Urinary bladder (tissue), 4 donors: ENCODE results near the gene ATP2A3. TPM values are rescaled to one million over a fixed set of nuclear protein-coding genes. Genes with fewer than 3 reads are reported as not detected.

ENCODE experiments used
- DNase-seq: peaks from one replicate; pipeline ENCODE4 v3.0.0-alpha.2; 2015; ENCODE audit errors: extremely low spot score
- H3K27ac ChIP-seq: one replicate; pipeline ENCODE4 v1.5.1; 2013; ENCODE audit warnings: low read depth, mild to moderate bottlenecking, moderate library complexity
- H3K36me3 ChIP-seq: one replicate; pipeline ENCODE4 v1.6.1; 2013; ENCODE audit warnings: mild to moderate bottlenecking, moderate library complexity; ENCODE audit not compliant: insufficient read depth
- H3K4me1 ChIP-seq: one replicate; pipeline ENCODE4 v1.6.1; 2013; ENCODE audit warnings: mild to moderate bottlenecking, moderate library complexity; ENCODE audit not compliant: insufficient read depth
- H3K4me3 ChIP-seq: one replicate; pipeline ENCODE4 v1.5.1; 2013; ENCODE audit warnings: low read depth, low read length
- WGBS: extraction: QIAGEN DNeasy Blood & Tissue Kit; methylation state at CpG from one replicate; pipeline ENCODE4 v1.1.7; 2013; 5-methylcytosine and 5-hydroxymethylcytosine counted together
- polyA plus RNA-seq: library from polyadenylated mRNA; stranded (reverse); fragments of 200-250 nt; gene quantifications from one replicate; pipeline ENCODE4 v1.2.3, GENCODE V29; 2013
- total RNA-seq: library from RNA; depleted of rRNA; stranded (reverse); fragments of >200 nt; gene quantifications from one replicate; pipeline ENCODE4 v1.2.3, GENCODE V29; 2014
- donor health status: healthy with polysubstance abuse.
- donor health status: healthy.

Gene ATP2A3
- total RNA-seq (7.1 TPM), polyA plus RNA-seq (28.1 TPM)

DNA sequence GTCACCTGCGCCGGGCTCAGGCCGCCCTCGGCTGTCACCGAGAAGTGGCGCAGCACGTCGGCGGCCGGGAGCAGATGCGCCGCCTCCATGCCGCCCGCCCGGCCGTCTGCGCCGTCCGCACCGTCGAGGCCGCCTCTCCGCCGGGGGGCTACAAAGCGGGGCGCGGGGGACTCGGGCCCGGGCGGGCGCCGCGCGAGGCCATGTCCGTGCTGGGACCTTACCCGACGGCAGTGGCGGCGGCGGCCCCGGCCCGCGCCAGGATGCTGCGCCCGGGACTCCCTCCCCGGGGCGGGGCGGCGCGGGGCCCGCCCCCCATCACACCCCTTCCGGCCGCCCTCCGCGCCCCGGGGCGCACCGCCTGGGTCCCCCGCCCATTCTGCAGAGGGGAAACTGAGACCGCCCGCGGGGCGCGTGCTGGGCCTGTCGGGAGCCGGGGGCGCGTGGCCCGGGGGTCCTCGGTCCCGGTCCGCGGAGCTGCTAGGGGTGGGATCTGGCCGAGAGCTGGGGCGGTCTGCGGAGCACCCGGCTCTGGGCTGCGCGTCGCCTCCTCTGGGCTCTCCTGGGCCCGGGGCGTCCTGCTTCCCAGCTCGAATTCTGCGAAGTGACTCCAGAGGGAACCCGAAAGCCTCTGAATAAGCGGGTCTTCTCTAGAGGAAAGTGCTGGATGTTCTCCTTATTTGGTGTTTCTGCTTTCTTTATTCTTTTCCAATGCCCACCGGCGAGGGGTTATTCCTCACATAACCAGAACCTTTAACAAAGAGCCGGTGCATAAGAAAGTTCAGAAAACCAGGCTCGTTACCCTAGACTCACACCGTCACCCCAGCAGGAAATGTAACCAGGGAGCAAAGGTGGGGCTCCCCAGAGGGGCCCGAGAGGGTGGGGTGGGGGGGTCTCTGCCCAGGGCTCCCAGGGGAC is at the start of gene ATP2A3:
Gene ATP2A3 (minus strand): TSS at position 235 of the 915 bp plus-strand sequence. CDS start 146 bp downstream, at position 89.
- Histone ChIP-seq H3K36me3 (no peaks in the 10 kb centered on the region), H3K4me1 (peaks cover 3% of the 10 kb centered on the region), H3K27ac (peak within 1 kb of the TSS; percentile 27), H3K4me3 (peak within 1 kb of the TSS; percentile 62)
- under 1% methylated on average over 92 of the region's 92 CpGs for WGBS
- no peak for DNase-seq

DNA sequence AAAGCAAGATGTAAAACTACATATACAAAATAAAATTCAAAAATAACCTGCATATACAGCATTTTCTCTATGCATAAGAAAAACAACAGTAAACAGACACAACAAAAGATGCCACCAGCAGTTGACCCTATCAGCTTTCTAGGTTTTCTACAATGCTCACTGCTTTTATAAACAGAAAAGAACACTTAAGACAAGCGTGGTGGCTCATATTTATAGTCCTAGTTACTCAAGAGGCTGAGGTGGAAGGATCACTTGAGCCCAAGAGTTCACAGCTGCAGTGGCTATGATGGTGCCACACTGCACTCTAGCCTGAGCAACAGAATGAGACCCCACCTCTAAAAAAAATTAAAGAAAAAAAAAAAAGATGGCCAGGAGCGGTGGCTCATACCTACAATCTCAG is 46.5 kb upstream of the ATP2A3 start:
- no peak for DNase-seq
- H3K4me3 ChIP-seq, result no peak overlapping the region
- 79% methylated on average over 2 of the region's 2 CpGs for WGBS
- H3K4me1 ChIP-seq, result no peaks in the 10 kb centered on the region
- H3K36me3 ChIP-seq, result peaks cover 6% of the 10 kb centered on the region
- H3K27ac ChIP-seq, result no peak overlapping the region

DNA sequence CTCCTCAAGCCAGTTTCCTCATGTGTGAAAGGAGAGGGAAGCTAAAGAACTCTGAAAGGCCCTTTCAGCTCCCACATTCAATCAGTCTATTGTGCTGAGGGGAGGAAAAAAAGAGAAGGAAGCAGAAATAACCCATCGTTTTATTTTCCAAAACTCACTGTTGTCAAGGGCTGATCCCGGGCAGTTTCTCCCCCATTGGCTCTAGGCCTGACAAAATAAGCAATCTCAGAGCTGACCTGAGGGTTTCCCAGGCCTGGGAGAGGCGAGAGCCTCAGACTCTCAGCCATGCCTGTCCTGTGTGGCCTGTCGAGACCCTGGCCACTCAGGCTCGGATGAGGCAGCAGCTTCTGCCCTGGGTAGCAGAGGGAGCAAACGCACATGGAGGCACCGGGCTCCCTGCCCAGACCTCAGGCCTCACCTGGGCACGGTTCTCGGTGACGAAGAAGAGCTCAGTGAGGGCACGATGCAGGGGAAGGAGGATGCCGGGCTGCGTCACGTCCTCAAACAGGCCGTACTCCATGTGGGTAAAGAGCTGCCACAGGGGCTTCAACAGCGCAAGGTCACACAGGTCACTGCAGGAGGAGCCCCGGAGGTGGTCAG is 45.0 kb upstream of the ATP2A3 start:
- Histone ChIP-seq H3K4me3 (no peak overlapping the region), H3K36me3 (peaks cover 6% of the 10 kb centered on the region), H3K4me1 (no peaks in the 10 kb centered on the region), H3K27ac (no peak overlapping the region)
- 85% methylated on average over 17 of the region's 17 CpGs for WGBS
- DNase-seq, result no peak

DNA sequence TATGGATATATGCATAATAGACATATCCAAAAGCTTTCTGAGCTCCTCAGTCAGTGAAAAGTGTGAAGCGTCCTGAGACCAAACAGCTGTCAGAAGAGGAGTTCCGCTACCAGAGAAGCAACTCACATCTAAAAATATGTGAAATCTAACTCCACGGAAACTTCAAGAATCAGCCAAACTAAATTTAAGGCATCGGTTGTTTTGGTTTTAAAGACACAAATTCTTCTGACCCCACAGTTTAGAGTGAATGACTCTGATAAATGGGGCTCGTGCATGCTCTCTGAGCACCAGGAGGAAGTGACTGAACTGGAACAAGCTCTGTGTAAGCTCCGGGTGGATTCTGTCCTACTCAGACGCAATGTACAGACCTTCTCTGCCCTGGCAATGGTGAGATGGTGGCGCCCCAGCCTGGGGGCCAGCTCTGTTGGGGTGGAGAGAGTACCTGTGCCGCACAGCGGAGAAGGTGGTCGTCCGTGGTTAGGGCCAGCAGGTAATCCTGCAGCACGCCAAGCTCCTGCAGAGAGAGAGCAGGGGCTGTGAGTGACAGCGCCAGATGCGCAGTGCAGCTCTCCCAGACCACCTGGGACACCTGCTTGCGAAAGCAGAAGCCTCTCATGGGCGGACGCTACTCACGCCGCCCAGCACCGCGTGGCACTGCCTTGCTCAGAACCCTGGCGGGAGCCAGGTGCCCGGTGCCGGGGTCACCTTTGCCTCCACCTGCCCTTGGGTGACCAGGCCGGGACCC is 44.4 kb upstream of the ATP2A3 start:
- no peak overlapping the region for H3K27ac ChIP-seq
- DNase-seq, result no peak
- WGBS, result 85% methylated on average over 26 of the region's 26 CpGs
- H3K4me1 ChIP-seq, result no peaks in the 10 kb centered on the region
- no peak overlapping the region for H3K4me3 ChIP-seq
- peaks cover 2% of the 10 kb centered on the region for H3K36me3 ChIP-seq

DNA sequence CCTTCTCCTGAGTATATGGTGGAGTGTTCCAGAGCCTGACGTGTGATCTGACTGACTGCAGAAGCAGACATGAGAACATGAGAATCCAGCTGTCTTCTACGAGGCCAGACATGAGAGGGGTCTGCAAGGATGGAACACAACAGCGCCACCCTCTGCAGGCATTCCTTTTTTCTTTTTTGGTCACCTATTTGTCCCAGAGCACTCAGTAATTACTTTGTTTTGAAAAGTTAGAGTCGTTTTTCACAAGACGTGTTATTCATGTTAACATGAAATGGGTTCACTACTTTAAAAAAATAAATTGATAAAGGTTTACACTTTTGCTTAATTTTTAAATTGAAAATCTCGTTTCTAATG is 43.8 kb upstream of the ATP2A3 start:
- H3K4me3 ChIP-seq, result no peak overlapping the region
- H3K4me1 ChIP-seq, result no peaks in the 10 kb centered on the region
- WGBS, result 69% methylated on average over 6 of the region's 6 CpGs
- no peak overlapping the region for H3K27ac ChIP-seq
- H3K36me3 ChIP-seq, result peaks cover 2% of the 10 kb centered on the region
- DNase-seq, result no peak

DNA sequence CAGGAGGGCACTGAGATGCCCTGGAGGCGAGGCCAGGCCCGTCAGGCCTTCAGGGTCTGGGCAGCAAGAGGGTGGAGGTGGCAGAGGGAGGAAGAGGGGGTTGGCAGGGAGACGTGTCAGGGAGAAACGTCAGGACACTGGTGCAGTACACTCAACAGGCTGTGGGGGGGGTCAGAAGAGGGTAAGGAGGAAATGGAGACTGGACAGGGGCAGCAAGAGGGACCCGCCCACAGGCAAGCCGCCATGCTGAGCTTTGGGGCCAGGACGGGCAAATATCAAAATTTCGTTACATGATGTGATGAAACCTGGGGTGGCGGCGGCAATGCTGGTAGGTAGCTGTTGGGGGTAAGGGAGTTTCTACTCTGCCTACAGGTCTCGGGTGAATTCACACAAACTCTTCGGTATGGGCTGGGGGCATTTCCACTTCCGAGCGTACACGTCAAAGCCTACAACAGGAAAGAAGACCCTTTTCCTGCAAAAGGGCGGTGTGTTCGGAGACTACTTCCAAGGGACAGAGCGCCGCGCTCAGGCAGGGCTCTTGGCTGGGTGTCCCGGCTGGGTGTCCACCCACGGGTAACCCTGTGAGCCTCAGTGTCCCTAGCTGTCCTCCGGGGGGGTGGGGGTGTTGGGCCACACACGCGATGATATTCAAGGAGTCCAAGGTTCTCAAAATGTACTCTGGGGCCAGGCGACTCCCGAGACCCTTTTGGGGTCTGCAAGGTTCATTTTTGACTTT is 43.3 kb upstream of the ATP2A3 start:
- Histone ChIP-seq H3K4me1 (no peaks in the 10 kb centered on the region), H3K36me3 (peaks cover 2% of the 10 kb centered on the region), H3K27ac (no peak overlapping the region), H3K4me3 (no peak overlapping the region)
- 89% methylated on average over 27 of the region's 27 CpGs for WGBS
- DNase-seq, result no peak

DNA sequence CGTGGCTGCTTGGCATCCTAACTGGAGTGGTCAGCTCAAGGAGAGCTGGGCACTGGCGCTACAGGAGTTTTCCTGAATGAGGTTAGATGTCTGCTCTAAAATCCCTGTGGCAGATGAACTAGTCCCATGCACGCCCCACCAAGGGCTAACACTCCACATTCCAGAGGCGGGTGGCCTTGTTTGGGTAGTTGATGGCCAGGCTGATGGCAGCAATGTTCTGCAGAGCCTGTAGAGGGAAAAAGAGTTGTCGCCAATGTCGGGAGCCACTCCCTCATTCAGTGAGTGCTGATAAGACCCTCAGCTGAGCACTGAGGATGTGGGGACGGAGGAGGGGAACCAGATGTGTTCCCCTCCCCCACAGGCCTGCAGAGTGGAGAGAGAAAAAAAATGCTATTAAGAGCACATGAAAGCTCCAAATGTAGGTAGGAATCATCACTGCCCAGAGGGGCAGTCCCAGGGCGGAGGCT is 42.5 kb upstream of the ATP2A3 start:
- Histone ChIP-seq H3K4me3 (no peak overlapping the region), H3K36me3 (peaks cover 2% of the 10 kb centered on the region), H3K4me1 (no peaks in the 10 kb centered on the region), H3K27ac (no peak overlapping the region)
- no peak for DNase-seq
- WGBS, result 77% methylated on average over 8 of the region's 8 CpGs

DNA sequence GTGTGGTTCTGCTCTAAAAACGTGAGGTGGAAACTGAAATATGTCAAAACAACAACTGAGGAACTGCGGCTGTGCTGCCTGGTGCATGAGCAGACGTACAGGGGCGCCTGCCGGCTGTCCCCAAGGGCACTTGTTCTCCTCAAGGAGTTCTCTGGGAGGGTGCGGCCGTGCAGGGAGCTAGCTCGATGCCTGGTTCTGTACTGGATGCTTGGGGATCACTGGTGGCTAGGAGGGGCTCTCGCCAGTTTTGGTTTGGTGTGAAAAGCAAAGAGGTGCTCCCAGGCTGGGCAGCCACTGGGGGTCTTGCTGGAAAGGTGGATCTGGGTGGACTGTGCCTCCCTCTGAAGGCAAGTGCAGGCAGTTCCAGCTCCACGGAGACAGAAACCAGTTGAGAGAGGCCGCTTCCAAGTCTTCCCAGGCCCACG is 41.9 kb upstream of the ATP2A3 start:
- no peak overlapping the region for H3K4me3 ChIP-seq

DNA sequence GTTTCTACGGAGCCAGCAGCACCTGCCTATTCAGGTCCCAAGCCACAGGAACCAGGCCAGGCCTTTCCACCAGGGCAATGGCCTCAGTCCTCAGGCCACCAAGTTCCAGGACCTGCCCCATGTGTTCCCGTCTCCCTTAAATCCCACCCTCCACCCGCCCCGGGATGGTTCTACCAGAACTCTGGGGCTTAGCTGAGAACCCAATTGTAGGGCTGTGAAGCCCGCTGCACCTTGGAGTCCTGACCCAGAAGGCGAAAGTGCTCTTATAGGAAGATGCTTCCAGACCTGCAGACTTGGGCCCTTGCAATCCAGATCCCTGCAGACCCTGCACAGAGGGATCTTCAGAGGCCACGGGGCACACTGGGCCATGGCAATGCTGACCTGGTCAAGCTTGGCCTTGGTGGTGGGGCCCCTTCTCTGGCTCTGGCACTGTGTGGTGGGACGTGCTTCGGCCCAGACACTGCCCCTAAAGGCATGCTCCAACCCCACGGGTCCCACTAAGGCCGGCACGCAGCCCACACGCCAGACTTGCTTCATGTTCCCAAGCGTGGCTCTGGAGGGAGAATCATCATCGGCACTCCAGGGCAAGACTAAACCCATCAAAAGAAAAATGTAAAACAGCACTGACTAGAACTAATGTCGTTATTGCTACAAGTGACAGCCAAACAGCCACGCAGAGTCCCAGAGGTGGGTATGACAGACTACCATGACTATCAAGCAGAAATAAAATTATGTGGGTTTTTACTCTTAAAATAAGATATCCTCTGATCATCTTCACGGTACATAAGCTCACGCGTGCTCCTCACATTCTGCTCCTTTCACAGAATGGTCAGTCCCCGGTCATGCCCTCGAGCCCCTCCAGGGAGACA is 41.3 kb upstream of the ATP2A3 start:
- no peaks in the 10 kb centered on the region for H3K4me1 ChIP-seq

More for the DNA sequence above, 41.9 kb upstream of the ATP2A3 start:
- 83% methylated on average over 12 of the region's 12 CpGs for WGBS
- no peak for DNase-seq
- Histone ChIP-seq H3K27ac (no peak overlapping the region), H3K36me3 (peaks cover 2% of the 10 kb centered on the region), H3K4me1 (no peaks in the 10 kb centered on the region)

DNA sequence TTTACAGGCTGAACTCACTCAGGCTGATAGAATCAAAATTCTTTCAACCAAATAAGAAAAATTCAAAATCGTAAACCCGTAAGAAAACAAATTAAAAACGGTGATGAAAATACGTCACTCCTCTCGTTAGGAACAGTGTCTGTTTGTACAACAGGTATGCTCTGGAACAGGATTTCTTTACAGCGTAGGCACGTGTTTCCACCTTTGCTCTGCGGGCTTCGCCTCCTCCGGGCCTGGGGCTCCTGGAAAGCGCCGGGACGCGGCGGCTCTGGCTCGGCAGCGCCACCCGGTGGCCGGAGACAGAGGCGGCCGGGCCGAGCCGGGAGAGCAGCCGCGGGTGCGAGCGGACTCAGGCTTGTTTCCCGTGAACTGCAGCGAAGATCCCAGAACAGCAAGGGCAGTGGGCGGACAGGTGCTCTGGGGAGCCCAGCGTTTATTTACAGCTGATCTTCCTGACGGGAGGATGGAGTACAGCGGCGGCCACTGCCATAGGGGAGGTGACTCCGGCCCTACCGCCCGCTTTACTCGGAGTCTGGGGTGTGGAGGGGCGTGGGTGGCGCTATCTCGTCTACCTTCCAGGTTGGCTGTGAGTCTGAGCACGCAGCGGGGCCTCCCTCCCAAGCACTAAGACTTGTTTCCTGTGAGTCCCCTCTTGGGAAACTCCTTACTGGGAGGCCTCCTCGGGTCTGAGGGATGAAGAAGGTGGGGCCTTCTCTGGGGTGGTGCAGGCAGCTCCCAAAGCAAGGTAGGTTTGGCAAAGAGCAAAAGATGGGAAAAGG is 40.5 kb upstream of the ATP2A3 start:
- Histone ChIP-seq H3K4me3 (no peak overlapping the region), H3K36me3 (peaks cover 2% of the 10 kb centered on the region), H3K4me1 (no peaks in the 10 kb centered on the region), H3K27ac (no peak overlapping the region)
- 27% methylated on average over 44 of the region's 44 CpGs for WGBS
- peak; percentile 6 for DNase-seq

More for the DNA sequence above, 41.3 kb upstream of the ATP2A3 start:
- DNase-seq, result no peak
- Histone ChIP-seq H3K36me3 (peaks cover 2% of the 10 kb centered on the region), H3K4me3 (no peak overlapping the region), H3K27ac (no peak overlapping the region)
- WGBS, result 91% methylated on average over 22 of the region's 22 CpGs

DNA sequence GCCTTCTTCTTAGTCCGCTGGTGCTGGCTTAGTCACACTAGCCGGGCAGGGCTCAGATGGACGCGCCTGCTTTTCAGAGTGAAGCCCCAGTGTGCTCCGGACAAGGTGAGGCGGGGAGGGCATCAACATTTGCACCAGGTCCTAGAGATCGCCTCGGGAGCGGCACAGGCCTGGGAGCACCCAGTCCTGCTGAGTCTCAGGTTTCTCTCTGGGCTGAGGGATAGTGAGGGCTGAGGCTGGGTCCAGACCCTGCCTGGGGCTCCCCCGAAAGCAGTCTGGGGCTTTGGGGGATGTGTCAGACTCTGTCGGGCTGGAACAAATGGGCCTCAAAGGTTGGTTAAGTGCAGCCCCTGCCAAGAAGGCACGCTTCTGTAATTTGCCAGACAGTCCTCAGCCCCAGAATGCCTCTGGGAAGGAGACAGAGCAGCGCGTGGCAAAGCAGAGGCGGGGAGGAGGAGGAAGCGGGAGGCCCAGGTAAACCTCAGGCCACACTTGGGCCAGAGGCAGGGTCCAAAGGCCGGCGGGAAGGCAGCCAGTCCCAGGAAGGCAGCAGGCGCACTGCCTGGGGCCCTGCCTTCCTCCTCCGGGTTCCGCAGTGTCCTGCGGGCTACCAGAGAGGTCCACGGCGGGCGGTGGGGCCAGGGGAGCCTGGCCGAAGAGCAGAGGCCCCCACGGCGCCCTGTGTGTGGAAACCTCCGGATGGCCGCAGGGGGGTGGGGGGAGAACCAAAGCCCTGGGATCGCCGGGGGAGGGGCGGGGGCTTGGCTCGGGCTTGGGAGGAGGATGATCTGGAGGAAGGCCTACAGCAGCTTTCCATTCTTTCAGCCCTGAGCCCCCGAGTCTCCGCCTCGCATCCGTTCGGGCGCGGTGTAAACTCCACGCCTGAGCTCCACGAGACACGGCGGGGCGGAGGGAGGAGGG is 39.5 kb upstream of the ATP2A3 start:
- H3K36me3 ChIP-seq, result no peaks in the 10 kb centered on the region
- H3K4me1 ChIP-seq, result no peaks in the 10 kb centered on the region
- DNase-seq, result no peak
- H3K4me3 ChIP-seq, result no peak overlapping the region
- no peak overlapping the region for H3K27ac ChIP-seq
- WGBS, result 75% methylated on average over 46 of the region's 46 CpGs
